Epidermal melanocyte (primary cell): ENCODE measurements around the gene NPNT.
A peak's percentile ranks its signal among the peaks of the same experiment; 100 is the strongest.

Experiments used
- DNase-seq: peaks from one replicate; pipeline ENCODE4 v3.0.0; 2011; ENCODE audit warnings: low spot score; ENCODE audit not compliant: insufficient read length

NPNT gene

GRCh38 chr4:105917171-105917685 lies 22.0 kb downstream of the NPNT start:
- no peak for DNase-seq

- DNase-seq: no peak
Measured at GRCh38 chr4:105921301-105921700, 26.0 kb downstream of the NPNT start.

- DNase-seq: no peak
Measured at GRCh38 chr4:105923497-105924238, 28.4 kb downstream of the NPNT start.

- no peak for DNase-seq
Measured at GRCh38 chr4:105924341-105924740, 29.1 kb downstream of the NPNT start.

GRCh38 chr4:105930698-105931097 lies 35.4 kb downstream of the NPNT start:
- no peak for DNase-seq

- no peak for DNase-seq
Measured at GRCh38 chr4:105933083-105933482, 37.8 kb downstream of the NPNT start.

- DNase-seq: no peak
Measured at GRCh38 chr4:105934386-105934785, 39.1 kb downstream of the NPNT start.

- no peak for DNase-seq
Measured at GRCh38 chr4:105936901-105937300, 41.6 kb downstream of the NPNT start.

- no peak for DNase-seq
Measured at GRCh38 chr4:105937759-105938158, 42.5 kb downstream of the NPNT start.

GRCh38 chr4:105943234-105943633 lies 48.0 kb downstream of the NPNT start:
- DNase-seq: no peak

GRCh38 chr4:105944540-105944939 lies 49.3 kb downstream of the NPNT start:
- DNase-seq: peak; percentile 27

GRCh38 chr4:105946771-105947170 lies 51.5 kb downstream of the NPNT start:
- no peak for DNase-seq

- DNase-seq: no peak
Measured at GRCh38 chr4:105950701-105951100, 55.4 kb downstream of the NPNT start.

- no peak for DNase-seq
Measured at GRCh38 chr4:105951198-105951597, 55.9 kb downstream of the NPNT start.

- DNase-seq: no peak
Measured at GRCh38 chr4:105952591-105952990, 57.3 kb downstream of the NPNT start.

GRCh38 chr4:105956569-105956968 lies 61.3 kb downstream of the NPNT start:
- DNase-seq: no peak

GRCh38 chr4:105957680-105958079 lies 62.4 kb downstream of the NPNT start:
- no peak for DNase-seq

GRCh38 chr4:105963461-105964400 lies 68.5 kb downstream of the NPNT start:
- no peak for DNase-seq

- no peak for DNase-seq
Measured at GRCh38 chr4:105965183-105965800, 70.0 kb downstream of the NPNT start.

- DNase-seq: peak; percentile 62
Measured at GRCh38 chr4:105966051-105966450, 70.8 kb downstream of the NPNT start.

GRCh38 chr4:105967058-105967658 lies 71.9 kb downstream of the NPNT start:
- DNase-seq: no peak
